Measurements from ENCODE around the gene RAPGEF1.

GRCh38 chr9:131743501-131743900, 3.6 kb upstream of the RAPGEF1 start:
- no peak for TF ChIP-seq CTCF (IDR thresholded peaks at IDR 0.05)
- TF ChIP-seq ZFX (IDR thresholded peaks at IDR 0.05; ENCODE audit: borderline replicate concordance): no peak

All from 22Rv1 (cell line).